ENCODE results near the gene TAF11. TPM values are rescaled to one million over a fixed set of nuclear protein-coding genes. Genes with fewer than 3 reads are reported as not detected.

Gene TAF11
- total RNA-seq, 4 donors from 2014 or later, result 17.1 to 25.3 (median 20.3) TPM

DNA sequence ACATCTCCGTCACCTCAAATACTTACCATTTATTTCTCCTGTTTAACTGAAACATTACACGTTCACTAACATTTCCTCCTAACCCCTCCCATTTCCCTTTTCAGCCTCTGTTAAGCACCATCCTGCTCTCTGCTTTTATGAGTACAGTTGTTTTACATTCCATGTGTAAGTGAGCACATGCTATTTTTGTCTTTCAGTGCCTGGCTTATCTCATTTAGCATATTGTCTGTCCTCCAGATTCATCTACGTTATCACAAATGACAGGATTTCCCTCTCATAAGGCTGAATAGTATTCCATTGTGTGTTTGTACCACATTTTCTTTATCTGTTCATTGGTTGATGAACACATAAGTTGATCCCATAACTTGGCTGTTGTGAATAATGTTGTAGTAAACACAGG is 22.7 kb downstream of the TAF11 start:
- no peak for DNase-seq (ENCODE audit: low spot score in 2 of 2)
- H3K9me3 ChIP-seq, result no peaks in the 10 kb centered on the region
- 73 to 80% methylated on average over 3 of the region's 3 CpGs for WGBS, 2 donors
- peaks cover 0 to 87% (median 0%) of the 10 kb centered on the region in 3 donors for H3K36me3 ChIP-seq
- H3K4me1 ChIP-seq, result no peaks in the 10 kb centered on the region
- no peak for TF ChIP-seq EP300 (IDR thresholded peaks at IDR 0.05)
- TF ChIP-seq, protein P1, sequence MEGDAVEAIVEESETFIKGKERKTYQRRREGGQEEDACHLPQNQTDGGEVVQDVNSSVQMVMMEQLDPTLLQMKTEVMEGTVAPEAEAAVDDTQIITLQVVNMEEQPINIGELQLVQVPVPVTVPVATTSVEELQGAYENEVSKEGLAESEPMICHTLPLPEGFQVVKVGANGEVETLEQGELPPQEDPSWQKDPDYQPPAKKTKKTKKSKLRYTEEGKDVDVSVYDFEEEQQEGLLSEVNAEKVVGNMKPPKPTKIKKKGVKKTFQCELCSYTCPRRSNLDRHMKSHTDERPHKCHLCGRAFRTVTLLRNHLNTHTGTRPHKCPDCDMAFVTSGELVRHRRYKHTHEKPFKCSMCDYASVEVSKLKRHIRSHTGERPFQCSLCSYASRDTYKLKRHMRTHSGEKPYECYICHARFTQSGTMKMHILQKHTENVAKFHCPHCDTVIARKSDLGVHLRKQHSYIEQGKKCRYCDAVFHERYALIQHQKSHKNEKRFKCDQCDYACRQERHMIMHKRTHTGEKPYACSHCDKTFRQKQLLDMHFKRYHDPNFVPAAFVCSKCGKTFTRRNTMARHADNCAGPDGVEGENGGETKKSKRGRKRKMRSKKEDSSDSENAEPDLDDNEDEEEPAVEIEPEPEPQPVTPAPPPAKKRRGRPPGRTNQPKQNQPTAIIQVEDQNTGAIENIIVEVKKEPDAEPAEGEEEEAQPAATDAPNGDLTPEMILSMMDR (IDR thresholded peaks at IDR 0.05), result no peak
- no peak for TF ChIP-seq POLR2A (IDR thresholded peaks at IDR 0.05)
- no peak overlapping the region for H3K27ac ChIP-seq
- no peaks in the 10 kb centered on the region for H3K27me3 ChIP-seq
- H3K4me3 ChIP-seq, result no peak overlapping the region

DNA sequence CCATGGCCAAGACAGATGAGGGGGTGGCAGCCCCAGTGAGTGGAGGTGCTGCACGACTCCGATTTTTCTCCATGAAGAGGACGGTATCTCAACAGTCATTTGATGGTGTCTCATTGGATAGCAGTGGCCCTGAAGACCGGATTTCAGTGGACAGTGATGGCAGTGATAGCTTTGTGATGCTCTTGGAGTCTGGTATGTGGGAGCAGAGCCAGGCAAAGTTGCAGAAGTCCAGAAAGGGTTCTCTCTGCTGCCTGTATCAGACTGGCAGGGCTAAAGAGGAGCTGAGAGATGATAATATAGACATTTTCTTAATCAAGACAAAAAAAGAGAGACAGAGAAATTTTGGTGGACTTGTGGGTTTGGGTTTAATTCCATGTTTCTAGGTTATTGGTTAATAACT is 23.8 kb downstream of the TAF11 start:
- no peaks in the 10 kb centered on the region for H3K9me3 ChIP-seq
- no peaks in the 10 kb centered on the region for H3K27me3 ChIP-seq
- 82 to 93% methylated on average over 4 of the region's 4 CpGs for WGBS, 2 donors
- H3K4me1 ChIP-seq, result no peaks in the 10 kb centered on the region
- H3K4me3 ChIP-seq, result no peak overlapping the region
- H3K36me3 ChIP-seq, result peaks cover 0 to 87% (median 0%) of the 10 kb centered on the region in 3 donors
- TF ChIP-seq POLR2A (IDR thresholded peaks at IDR 0.05) (no peak), EP300 (IDR thresholded peaks at IDR 0.05) (no peak)
- TF ChIP-seq, protein P1 (IDR thresholded peaks at IDR 0.05), result no peak
- no peak overlapping the region for H3K27ac ChIP-seq
- no peak for DNase-seq (ENCODE audit: low spot score in 2 of 2)

DNA sequence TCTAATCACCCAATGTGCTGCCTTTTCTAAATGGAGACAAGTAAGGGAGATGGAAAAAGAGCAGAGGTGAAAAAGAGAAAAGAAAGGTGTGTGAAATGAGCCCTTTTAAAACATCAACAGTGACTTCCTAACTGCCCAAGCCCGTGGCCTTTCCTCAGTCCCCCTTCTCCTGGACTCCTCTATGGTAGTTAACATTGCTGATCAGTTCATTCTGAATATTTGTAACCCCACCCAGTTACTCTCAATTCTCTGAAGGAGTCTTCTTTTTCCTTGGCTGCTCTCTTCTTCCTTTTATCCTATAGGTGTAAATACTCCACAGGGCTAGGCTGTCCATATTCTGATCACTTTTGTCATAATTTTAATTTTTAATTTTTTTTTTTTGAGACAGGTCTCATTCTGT is 27.1 kb downstream of the TAF11 start:
- H3K4me3 ChIP-seq, result no peak overlapping the region
- H3K4me1 ChIP-seq, result no peaks in the 10 kb centered on the region
- H3K27me3 ChIP-seq, result no peaks in the 10 kb centered on the region
- H3K27ac ChIP-seq, result no peak overlapping the region
- DNase-seq (ENCODE audit: low spot score in 2 of 2), result no peak
- peaks cover 0 to 93% (median 7%) of the 10 kb centered on the region in 3 donors for H3K36me3 ChIP-seq
- H3K9me3 ChIP-seq, result no peaks in the 10 kb centered on the region
- TF ChIP-seq EP300 (IDR thresholded peaks at IDR 0.05) (no peak), POLR2A (IDR thresholded peaks at IDR 0.05) (no peak)
- TF ChIP-seq, protein P1 (IDR thresholded peaks at IDR 0.05), result no peak
- WGBS, 2 donors, result 88 to 92% methylated on average over 1 of the region's 1 CpG

DNA sequence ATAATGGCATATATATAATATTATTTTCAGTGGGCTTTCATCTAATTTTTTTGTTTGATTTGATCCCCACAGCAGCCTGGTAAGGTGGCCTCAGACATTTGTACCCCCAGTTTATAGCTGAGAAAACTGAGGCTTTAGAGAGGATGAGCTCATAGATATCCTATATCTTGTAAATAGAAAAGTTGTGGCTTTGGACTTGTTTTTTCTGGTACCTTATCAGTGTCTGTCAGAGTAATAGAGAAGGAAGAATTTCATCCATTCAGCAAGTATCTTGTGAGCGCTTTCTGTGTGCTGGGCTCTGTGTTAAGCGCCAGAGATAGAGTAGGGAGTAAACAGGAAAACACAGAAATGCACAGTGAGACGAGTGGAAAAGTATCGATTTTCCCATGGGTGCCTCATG is 27.9 kb downstream of the TAF11 start:
- Histone ChIP-seq H3K9me3 (no peaks in the 10 kb centered on the region), H3K4me1 (no peaks in the 10 kb centered on the region), H3K27ac (no peak overlapping the region), H3K36me3 (peaks cover 0 to 96% (median 7%) of the 10 kb centered on the region in 3 donors), H3K27me3 (no peaks in the 10 kb centered on the region), H3K4me3 (no peak overlapping the region)
- TF ChIP-seq POLR2A (IDR thresholded peaks at IDR 0.05), result no peak
- no peak for TF ChIP-seq EP300 (IDR thresholded peaks at IDR 0.05)
- TF ChIP-seq, protein P1 (IDR thresholded peaks at IDR 0.05), result no peak
- WGBS, 2 donors, result 89 to 90% methylated on average over 4 of the region's 4 CpGs
- DNase-seq (ENCODE audit: low spot score in 2 of 2), result no peak

DNA sequence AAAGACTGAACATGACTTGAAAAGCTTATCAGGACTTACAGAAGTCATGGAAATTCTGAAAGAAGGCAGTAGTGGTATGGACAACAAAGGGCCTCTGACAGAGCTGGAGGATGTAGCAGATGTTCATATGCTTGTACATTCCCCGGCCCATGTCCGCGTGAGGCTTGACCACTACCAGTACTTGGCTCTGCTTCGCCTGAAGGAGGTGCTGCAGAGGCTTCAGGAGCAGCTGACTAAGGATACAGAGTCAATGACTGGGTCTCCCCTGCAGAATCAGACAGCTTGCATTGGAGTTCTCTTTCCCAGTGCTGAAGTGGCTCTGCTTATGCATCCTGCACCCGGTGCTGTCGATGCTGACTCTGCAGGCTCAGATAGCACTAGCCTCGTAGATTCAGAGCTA is 29.2 kb downstream of the TAF11 start:
- Histone ChIP-seq H3K27me3 (no peaks in the 10 kb centered on the region), H3K4me3 (no peak overlapping the region), H3K9me3 (no peaks in the 10 kb centered on the region), H3K36me3 (peaks cover 0 to 88% (median 7%) of the 10 kb centered on the region in 3 donors), H3K27ac (no peak overlapping the region), H3K4me1 (no peaks in the 10 kb centered on the region)
- 89 to 94% methylated on average over 7 of the region's 7 CpGs for WGBS, 2 donors
- no peak for DNase-seq (ENCODE audit: low spot score in 2 of 2)
- TF ChIP-seq POLR2A (IDR thresholded peaks at IDR 0.05), result no peak
- no peak for TF ChIP-seq EP300 (IDR thresholded peaks at IDR 0.05)
- TF ChIP-seq, protein P1 (IDR thresholded peaks at IDR 0.05), result no peak

Data from tibial nerve (tissue), 4 donors.